Lung (tissue), 12 donors: ENCODE results near the gene SLC35E3. TPM values are rescaled to one million over a fixed set of nuclear protein-coding genes. Genes with fewer than 3 reads are reported as not detected.

Source experiments
- ATAC-seq: fragments of 200-7000 bp; cut with Tn5 transposase; one replicate; pipeline ENCODE4 v1.9.1; 2020; ENCODE audit warnings: moderate number of reproducible peaks; ENCODE audit not compliant: insufficient read depth, low FRiP score
- DNase-seq, 3 donors: peaks; one replicate each; pipeline ENCODE4 v3.0.0-alpha.2; 2013 to 2017
- H3K27ac ChIP-seq, 2 donors: one replicate each; pipeline ENCODE4 v1.5.1; 2013; ENCODE audit warnings: mild to moderate bottlenecking in 2 of 2, moderate library complexity in 2 of 2, control low read depth in 1 of 2, inconsistent platforms in 1 of 2, low read depth in 1 of 2, low read length in 1 of 2
- H3K27me3 ChIP-seq, 3 donors: one replicate each; pipeline ENCODE4 v1.5.1; 2013; ENCODE audit warnings: low read length in 2 of 3; ENCODE audit not compliant: control insufficient read depth in 3 of 3, insufficient read depth in 3 of 3
- H3K36me3 ChIP-seq, 4 donors: one replicate each; pipeline ENCODE4 v1.5.1; 2013; ENCODE audit warnings: low read length in 4 of 4, mild to moderate bottlenecking in 1 of 4, moderate library complexity in 1 of 4; ENCODE audit not compliant: control insufficient read depth in 4 of 4, insufficient read depth in 4 of 4
- H3K4me1 ChIP-seq, 5 donors: one replicate each; pipeline ENCODE4 v1.5.1; 2013; ENCODE audit warnings: low read length in 5 of 5, mild to moderate bottlenecking in 2 of 5, moderate library complexity in 1 of 5; ENCODE audit not compliant: control insufficient read depth in 5 of 5, insufficient read depth in 5 of 5
- H3K4me3 ChIP-seq: one replicate; pipeline ENCODE4 v1.5.1; 2013; ENCODE audit warnings: mild to moderate bottlenecking, control low read depth, moderate library complexity
- H3K9ac ChIP-seq, 2 donors: one replicate each; pipeline ENCODE4 v1.5.1; 2013; ENCODE audit warnings: low read length in 2 of 2, control low read depth in 1 of 2; ENCODE audit not compliant: insufficient read depth in 1 of 2
- H3K9me3 ChIP-seq, 4 donors: one replicate each; pipeline ENCODE4 v1.5.1; 2013; ENCODE audit warnings: low read length in 3 of 4, mild to moderate bottlenecking in 1 of 4, moderate library complexity in 1 of 4; ENCODE audit not compliant: control insufficient read depth in 4 of 4, insufficient read depth in 3 of 4
- CTCF ChIP-seq: IDR thresholded peaks from 2 replicates; pipeline ENCODE4 v1.5.1; 2012; ENCODE audit warnings: mild to moderate bottlenecking; ENCODE audit errors: control extremely low read depth, extremely low read depth
- WGBS, 2 donors: extraction: QIAGEN DNeasy Blood & Tissue Kit; methylation state at CpG; one replicate each; pipeline ENCODE4 v1.1.7; 2013; 5-methylcytosine and 5-hydroxymethylcytosine counted together
- polyA plus RNA-seq, 2 donors: library from polyadenylated mRNA; stranded (reverse); fragments of 200-250 nt; gene quantifications; one replicate each; pipeline ENCODE4 v1.2.1, GENCODE V29; 2013
- total RNA-seq, 2 donors: library from RNA; depleted of rRNA in 1 of 2; stranded (reverse); fragments of >200 nt in 1 of 2; gene quantifications; one replicate each; pipeline ENCODE4 v1.2.1, GENCODE V29; 2014 to 2021
- donor health status: control.
- donor health status: control.
- donor health status: Bipolar disorder and iron deficiency.
- donor health status: healthy.
- donor health status: DM: yes; HTN: yes; CAD: no.

Gene SLC35E3
- total and polyA plus RNA-seq, 4 donors, result 4.0 to 14.4 (median 9.0) TPM

- DNase-seq, result no peak
- 80 to 89% methylated on average over 1 of the region's 1 CpG for WGBS, 2 donors
- peaks cover 0 to 4% (median 0%) of the 10 kb centered on the region in 5 donors for H3K4me1 ChIP-seq
- H3K36me3 ChIP-seq, result peaks cover 8 to 28% (median 22%) of the 10 kb centered on the region in 4 donors
- no peak overlapping the region for H3K9ac ChIP-seq
- TF ChIP-seq CTCF, result no peak
- ATAC-seq, result no peak
- H3K27ac ChIP-seq, result no peak overlapping the region
- no peak overlapping the region for H3K4me3 ChIP-seq
- no peaks in the 10 kb centered on the region for H3K9me3 ChIP-seq
- H3K27me3 ChIP-seq, result no peaks in the 10 kb centered on the region
These were observed 66.7 kb downstream of the SLC35E3 start for GRCh38 chr12:68812553-68813241.

GRCh38 chr12:68813242-68813593 is 67.2 kb downstream of the SLC35E3 start:
- ATAC-seq, result no peak
- Histone ChIP-seq H3K9ac (no peak overlapping the region), H3K27ac (no peak overlapping the region), H3K27me3 (no peaks in the 10 kb centered on the region), H3K4me3 (no peak overlapping the region), H3K4me1 (peaks cover 0 to 4% (median 0%) of the 10 kb centered on the region in 5 donors), H3K9me3 (no peaks in the 10 kb centered on the region), H3K36me3 (peaks cover 8 to 28% (median 24%) of the 10 kb centered on the region in 4 donors)
- DNase-seq, result no peak
- 85 to 86% methylated on average over 2 of the region's 2 CpGs for WGBS, 2 donors
- TF ChIP-seq CTCF, result no peak

GRCh38 chr12:68814490-68815231 is 68.7 kb downstream of the SLC35E3 start:
- H3K36me3 ChIP-seq, result peaks cover 11 to 26% (median 24%) of the 10 kb centered on the region in 4 donors
- no peak overlapping the region for H3K9ac ChIP-seq
- TF ChIP-seq CTCF, result no peak

More at GRCh38 chr12:68814490-68815231, 68.7 kb downstream of the SLC35E3 start:
- DNase-seq (no peak), ATAC-seq (no peak)
- peaks cover 0 to 4% (median 0%) of the 10 kb centered on the region in 5 donors for H3K4me1 ChIP-seq
- H3K27me3 ChIP-seq, result no peaks in the 10 kb centered on the region
- H3K9me3 ChIP-seq, result no peaks in the 10 kb centered on the region
- H3K27ac ChIP-seq, result no peak overlapping the region
- H3K4me3 ChIP-seq, result no peak overlapping the region
- WGBS, 2 donors, result 70 to 74% methylated on average over 3 of the region's 3 CpGs
